Psoas muscle (tissue), 8 donors: Measurements from ENCODE around the gene UBAC2. TPM values are rescaled to one million over a fixed set of nuclear protein-coding genes. Genes with fewer than 3 reads are reported as not detected.
"Not testable (repeated sequence)": the region's sequence is repeated elsewhere in the genome, so short reads cannot be mapped to it uniquely, and the experiment has no call there.

Source experiments
- ATAC-seq, 4 donors: fragments of 200-7000 bp; cut with Tn5 transposase; one replicate each; pipeline ENCODE4 v1.9.1; 2020; ENCODE audit warnings: moderate library complexity in 3 of 4, mild to moderate bottlenecking in 2 of 4
- DNase-seq, 2 donors: peaks; one replicate each; pipeline ENCODE4 v3.0.0-alpha.2; 2020
- H3K27ac ChIP-seq: fragments of 200-600 bp; one replicate; pipeline ENCODE4 v1.8.0; 2022
- H3K27me3 ChIP-seq, 3 donors: fragments of 200-600 bp in 1 of 3; one replicate each; pipeline versions ENCODE4 v1.6.1 to v1.8.0; 2013 to 2022; ENCODE audit warnings: low read length in 2 of 3, mild to moderate bottlenecking in 2 of 3, moderate library complexity in 1 of 3; ENCODE audit not compliant: insufficient read depth in 3 of 3
- H3K36me3 ChIP-seq, 2 donors: fragments of 200-600 bp in 1 of 2; one replicate each; pipeline versions ENCODE4 v1.6.1 to v1.8.0; 2013 to 2022; ENCODE audit warnings: low read depth in 1 of 2, mild to moderate bottlenecking in 1 of 2, moderate library complexity in 1 of 2; ENCODE audit not compliant: insufficient read depth in 1 of 2
- H3K4me1 ChIP-seq: fragments of 200-600 bp; one replicate; pipeline ENCODE4 v1.8.0; 2022
- H3K4me3 ChIP-seq: fragments of 200-600 bp; one replicate; pipeline ENCODE4 v1.8.0; 2022; ENCODE audit warnings: mild to moderate bottlenecking
- H3K9me3 ChIP-seq: fragments of 200-600 bp; one replicate; pipeline ENCODE4 v1.8.0; 2022
- CTCF ChIP-seq: fragments of 200-600 bp; IDR thresholded peaks from one replicate; pipeline ENCODE4 v1.8.0; 2022; ENCODE audit warnings: antibody characterized with exemption
- WGBS, 3 donors: extraction: QIAGEN DNeasy Blood & Tissue Kit; methylation state at CpG; one replicate each; pipeline versions ENCODE4 v1.1.6 to v1.1.7; 2013; 5-methylcytosine and 5-hydroxymethylcytosine counted together
- intact Hi-C, 2 donors: fragments of 100-400 bp; cut with DNase I; formaldehyde crosslinking; loops; one replicate each; pipeline versions ENCODE4 v1.11.0 to v1.14.2; 2022
- polyA plus RNA-seq, 3 donors: library from polyadenylated mRNA; stranded (reverse); fragments of 200-250 nt; gene quantifications; one replicate each; pipeline ENCODE4 v1.2.3, GENCODE V29; 2013
- total RNA-seq, 4 donors: library from RNA; stranded (reverse); fragmentation: NEBNext Ultra II Directional in 2 of 4; extraction: Animal tissue kit (Norgen Biotek cat#: 25700) in 2 of 4; gene quantifications; one replicate each; pipeline versions ENCODE4 v1.2.1 to v1.2.4, GENCODE V29; 2021 to 2023
- donor health status: healthy with polysubstance abuse.
- donor health status: DM: no; HTN: no; CAD: no; lungs with moderate emphysema.
- donor health status: Bipolar disorder and iron deficiency.
- donor health status: healthy.
- donor health status: DM: yes; HTN: yes; CAD: no.
- donor health status: DM: no; HTN: no; CAD: no.
- donor health status: DM: no; HTN: no; CAD: no.
- donor health status: DM: yes; HTN: yes; CAD: no.

The UBAC2 gene
- total and polyA plus RNA-seq, 7 donors, result 54.1 to 97.1 (median 71.7) TPM

GRCh38 chr13:99230991-99231390, 30.3 kb downstream of the UBAC2 start:
- Histone ChIP-seq H3K4me3 (no peak overlapping the region), H3K9me3 (no peaks in the 10 kb centered on the region), H3K27me3 (no peaks in the 10 kb centered on the region), H3K27ac (peak overlapping the region; percentile 83), H3K36me3 (no peaks in the 10 kb centered on the region), H3K4me1 (peaks cover 62% of the 10 kb centered on the region)
- ATAC-seq (no peak), DNase-seq (no peak)
- intact Hi-C loops, result no loop called here
- WGBS, 3 donors, result 83 to 89% (median 88%) methylated on average over 3 of the region's 3 CpGs
- TF ChIP-seq CTCF, result no peak

GRCh38 chr13:99231721-99232120, 31.1 kb downstream of the UBAC2 start:
- ATAC-seq, result peak; percentile 70 to 75 (median 74)
- H3K9me3 ChIP-seq, result no peaks in the 10 kb centered on the region
- H3K4me1 ChIP-seq, result peaks cover 62% of the 10 kb centered on the region
- DNase-seq, result no peak
- no peak for TF ChIP-seq CTCF
- intact Hi-C loops, result no loop called here
- no peaks in the 10 kb centered on the region for H3K36me3 ChIP-seq
- no peak overlapping the region for H3K4me3 ChIP-seq
- H3K27me3 ChIP-seq, result no peaks in the 10 kb centered on the region
- H3K27ac ChIP-seq, result peak overlapping the region; percentile 83
- 15 to 38% (median 23%) methylated on average over 1 of the region's 1 CpG for WGBS, 3 donors

GRCh38 chr13:99237981-99238662, 37.5 kb downstream of the UBAC2 start:
- peaks cover 0 to 32% of the 10 kb centered on the region in 2 donors for H3K36me3 ChIP-seq
- no peaks in the 10 kb centered on the region for H3K9me3 ChIP-seq
- no peaks in the 10 kb centered on the region for H3K27me3 ChIP-seq
- ATAC-seq (no peak), DNase-seq (no peak)
- H3K4me1 ChIP-seq, result peaks cover 6% of the 10 kb centered on the region
- no peak overlapping the region for H3K4me3 ChIP-seq
- intact Hi-C loops, result no loop called here
- no peak for TF ChIP-seq CTCF
- WGBS, 3 donors, result 65 to 80% (median 72%) methylated on average over 8 of the region's 8 CpGs
- no peak overlapping the region for H3K27ac ChIP-seq

GRCh38 chr13:99246100-99246499, 45.4 kb downstream of the UBAC2 start:
- intact Hi-C loops, result loop anchor here in 1 of 2 donors (5.0 kb wide), 1 partner anchor 39 kb away; no protein-coding TSS in a partner anchor
- 95 to 100% (median 98%) methylated on average over 1 of the region's 1 CpG for WGBS, 3 donors

GRCh38 chr13:99249178-99249577, 48.5 kb downstream of the UBAC2 start:
- 96 to 99% (median 98%) methylated on average over 3 of the region's 3 CpGs for WGBS, 3 donors
- intact Hi-C loops, result loop anchor here in 1 of 2 donors (5.0 kb wide), 1 partner anchor 42 kb away; no protein-coding TSS in a partner anchor
- H3K27me3 ChIP-seq, H3K4me3 ChIP-seq, ATAC-seq, H3K27ac ChIP-seq, H3K9me3 ChIP-seq, H3K4me1 ChIP-seq, DNase-seq: not testable (repeated sequence)
- H3K36me3 ChIP-seq, result peaks cover 3 to 39% of the 10 kb centered on the region in 2 donors

More at GRCh38 chr13:99246100-99246499, 45.4 kb downstream of the UBAC2 start:
- Histone ChIP-seq H3K36me3 (peaks cover 3 to 50% of the 10 kb centered on the region in 2 donors), H3K4me3 (no peak overlapping the region), H3K27me3 (no peaks in the 10 kb centered on the region), H3K4me1 (no peaks in the 10 kb centered on the region), H3K27ac (no peak overlapping the region), H3K9me3 (no peaks in the 10 kb centered on the region)
- TF ChIP-seq CTCF, result no peak
- no peak for DNase-seq
- ATAC-seq, result no peak

- not testable (repeated sequence) for H3K4me3 ChIP-seq, H3K4me1 ChIP-seq, H3K27me3 ChIP-seq, ATAC-seq, H3K9me3 ChIP-seq, H3K27ac ChIP-seq, DNase-seq
- intact Hi-C loops, result loop anchor here in 1 of 2 donors (5.0 kb wide), 1 partner anchor 42 kb away; no protein-coding TSS in a partner anchor
- H3K36me3 ChIP-seq, result peaks cover 3 to 34% of the 10 kb centered on the region in 2 donors
- 96 to 100% (median 98%) methylated on average over 2 of the region's 2 CpGs for WGBS, 3 donors
Measured at GRCh38 chr13:99249606-99250005, 49.0 kb downstream of the UBAC2 start.
